Activated CD4-positive, alpha-beta T cell treated with anti-CD3 and anti-CD28 coated beads, Interleukin-2, amount 50 U/mL, for 1 hour (primary cell): ENCODE data around the gene IGHMBP2.
"Not testable (repeated sequence)": the region's sequence is repeated elsewhere in the genome, so short reads cannot be mapped to it uniquely, and the experiment has no call there.

ENCODE experiments used
- DNase-seq: peaks from one replicate; pipeline ENCODE4 v3.0.0-alpha.2; 2020

IGHMBP2 gene

DNA sequence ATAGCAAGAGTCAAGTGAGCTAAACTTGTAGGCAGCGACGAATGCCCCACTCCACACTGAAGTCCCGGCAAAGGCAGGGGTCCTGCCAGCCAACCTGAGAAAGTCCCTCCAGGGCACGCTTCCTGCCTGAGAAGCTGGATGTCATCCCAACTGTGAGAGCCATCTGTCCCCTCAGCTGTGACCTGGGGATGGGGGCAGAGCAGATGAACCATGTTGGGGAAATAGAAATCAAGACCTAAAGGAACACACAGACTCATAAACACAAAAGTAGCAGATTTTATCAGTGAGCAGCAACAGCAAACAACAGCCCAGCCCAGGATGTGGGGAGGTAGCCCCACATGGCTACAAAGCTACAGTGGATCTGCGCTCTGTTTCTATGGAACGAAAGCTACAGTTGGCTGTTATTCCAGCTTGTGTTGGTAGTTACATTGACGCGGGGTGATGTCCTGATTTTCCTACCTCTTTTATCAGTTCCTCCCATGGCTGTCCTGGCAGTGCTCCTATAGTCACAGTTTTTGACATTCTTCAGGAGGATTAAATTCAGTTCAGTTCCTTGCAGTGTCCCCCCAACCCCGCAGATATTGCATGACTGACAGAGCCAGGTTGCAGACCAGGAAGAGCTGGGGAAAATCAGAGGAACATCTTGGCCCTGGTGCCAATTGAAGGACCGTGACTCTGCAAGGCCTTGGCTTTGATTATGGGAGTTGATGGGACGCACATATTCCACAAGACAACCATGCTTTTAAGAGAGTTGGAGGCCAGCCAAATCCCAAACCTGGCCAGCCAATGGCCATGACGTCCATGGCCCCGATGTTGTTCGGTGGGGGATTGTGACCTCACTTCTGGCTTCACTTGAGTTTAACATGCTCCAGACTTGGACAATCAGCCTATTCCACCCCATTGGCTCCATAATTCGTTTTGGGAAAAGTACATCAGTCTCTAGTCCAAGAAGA lies 62.5 kb downstream of the IGHMBP2 start:
- DNase-seq = no peak

- DNase-seq = no peak
Measured at GRCh38 chr11:68966894-68967780, 63.4 kb downstream of the IGHMBP2 start.

GRCh38 chr11:68968306-68969250 lies 64.9 kb downstream of the IGHMBP2 start:
- DNase-seq = no peak

DNA sequence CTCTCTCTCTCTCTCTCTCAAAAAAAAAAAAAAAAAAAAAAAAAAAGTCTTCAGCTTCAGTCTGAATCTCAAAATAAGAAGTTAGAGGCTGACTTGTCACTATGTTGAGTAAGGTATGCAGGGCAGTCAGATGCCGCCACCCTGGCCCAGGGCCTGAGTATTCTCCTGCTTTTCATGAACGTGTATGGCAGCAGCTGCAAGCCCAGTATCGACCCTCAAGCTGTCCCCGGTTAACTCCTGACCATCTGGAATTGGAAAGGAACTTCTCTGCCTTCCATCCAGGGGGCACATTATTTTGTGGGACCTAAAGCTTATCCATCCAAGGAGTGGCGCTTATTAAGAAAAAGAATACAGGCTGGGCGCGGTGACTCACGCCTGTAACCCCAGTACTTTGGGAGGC lies 65.7 kb downstream of the IGHMBP2 start:
- no peak for DNase-seq

DNA sequence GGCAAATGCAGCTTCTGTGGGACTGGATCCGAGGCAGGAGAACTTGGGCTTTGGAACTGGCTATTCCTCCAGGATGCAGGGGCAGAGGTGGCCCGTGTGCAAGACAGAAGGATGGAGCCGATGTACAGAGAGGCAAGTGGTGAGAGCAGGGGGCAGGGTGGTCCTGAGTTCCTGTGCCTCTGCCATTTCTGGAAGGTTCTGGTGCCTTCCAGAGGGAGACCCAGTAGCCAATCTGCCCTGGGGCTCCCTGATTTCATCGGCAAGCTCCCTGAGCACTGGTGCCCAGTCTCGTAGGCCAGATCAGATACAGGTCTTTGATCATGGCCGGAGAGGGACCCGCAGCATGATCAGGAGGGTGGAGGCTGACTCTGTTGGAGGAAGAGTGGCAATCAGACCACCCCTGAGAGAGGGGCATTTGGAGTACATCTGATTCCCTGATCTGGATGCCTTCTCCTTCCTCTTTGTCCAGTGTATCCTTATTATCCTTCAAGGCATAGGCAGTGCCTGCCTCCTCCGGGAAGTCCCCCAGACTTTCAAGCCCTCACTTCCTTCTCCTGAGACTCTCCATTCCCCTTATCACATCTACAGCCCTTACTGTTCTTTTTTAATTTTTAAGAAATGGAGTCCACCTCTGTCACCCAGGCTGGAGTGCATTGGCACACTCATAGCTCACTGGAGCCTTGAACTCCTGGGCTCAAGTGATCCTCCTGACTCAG lies 67.4 kb downstream of the IGHMBP2 start:
- DNase-seq = no peak

DNA sequence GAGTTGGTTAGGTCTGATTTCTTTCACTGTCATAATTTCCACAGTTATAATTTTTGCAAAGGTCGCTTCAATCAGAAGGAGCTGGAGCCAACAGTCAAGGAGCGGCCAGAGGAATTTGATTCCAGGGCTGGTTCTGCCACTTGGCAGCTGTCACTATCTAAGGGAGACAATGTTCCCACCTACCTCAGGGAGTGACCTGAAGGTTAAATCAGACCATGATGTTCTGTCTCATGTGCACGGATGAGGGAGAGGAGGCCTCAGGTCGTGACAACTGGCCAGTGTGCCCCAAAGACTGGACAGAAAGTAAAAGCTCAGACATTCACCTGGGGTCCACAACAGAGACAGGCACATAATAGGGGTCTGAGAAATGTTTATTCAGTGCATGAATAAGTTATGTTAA lies 69.5 kb downstream of the IGHMBP2 start:
- no peak for DNase-seq

DNA sequence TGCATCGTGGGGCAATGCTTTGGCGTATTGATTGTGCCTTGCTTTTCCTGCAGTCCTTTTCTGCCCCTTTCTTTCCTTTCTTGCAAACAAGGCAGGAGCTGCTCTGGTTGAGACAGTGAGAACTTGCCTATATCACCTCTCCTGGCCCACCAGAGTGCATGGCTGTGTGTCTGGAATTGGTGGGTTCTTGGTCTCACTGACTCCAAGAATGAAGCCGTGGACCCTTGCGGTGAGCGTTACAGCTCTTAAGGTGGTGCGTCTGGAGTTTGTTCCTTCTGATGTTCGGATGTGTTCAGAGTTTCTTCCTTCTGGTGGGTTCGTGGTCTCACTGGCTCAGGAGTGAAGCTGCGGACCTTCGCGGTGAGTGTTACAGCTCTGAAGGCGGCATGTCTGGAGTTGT lies 70.0 kb downstream of the IGHMBP2 start:
- not testable (repeated sequence) for DNase-seq

GRCh38 chr11:68974421-68975194 lies 70.9 kb downstream of the IGHMBP2 start:
- no peak for DNase-seq

DNA sequence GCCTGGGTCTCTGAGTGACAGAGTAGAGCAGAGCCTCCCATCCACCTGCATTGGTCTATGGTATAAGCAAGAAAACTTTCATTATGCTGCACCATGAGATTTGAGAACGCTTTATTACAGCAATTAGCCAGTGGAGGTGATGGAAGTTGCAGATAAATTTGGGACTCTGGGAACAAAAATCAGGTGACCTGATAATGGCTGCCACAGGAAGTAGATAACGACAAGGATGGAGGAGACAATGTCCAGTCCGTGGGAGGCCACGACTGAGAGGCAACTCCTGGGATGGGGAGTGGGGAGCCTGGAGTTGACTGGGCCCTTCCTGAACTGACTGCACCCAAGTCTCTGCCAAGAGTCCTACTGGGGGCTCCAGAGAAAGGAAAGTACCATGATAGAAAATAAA lies 72.4 kb downstream of the IGHMBP2 start:
- DNase-seq = no peak

GRCh38 chr11:68976563-68976962 lies 72.9 kb downstream of the IGHMBP2 start:
- DNase-seq = no peak

DNA sequence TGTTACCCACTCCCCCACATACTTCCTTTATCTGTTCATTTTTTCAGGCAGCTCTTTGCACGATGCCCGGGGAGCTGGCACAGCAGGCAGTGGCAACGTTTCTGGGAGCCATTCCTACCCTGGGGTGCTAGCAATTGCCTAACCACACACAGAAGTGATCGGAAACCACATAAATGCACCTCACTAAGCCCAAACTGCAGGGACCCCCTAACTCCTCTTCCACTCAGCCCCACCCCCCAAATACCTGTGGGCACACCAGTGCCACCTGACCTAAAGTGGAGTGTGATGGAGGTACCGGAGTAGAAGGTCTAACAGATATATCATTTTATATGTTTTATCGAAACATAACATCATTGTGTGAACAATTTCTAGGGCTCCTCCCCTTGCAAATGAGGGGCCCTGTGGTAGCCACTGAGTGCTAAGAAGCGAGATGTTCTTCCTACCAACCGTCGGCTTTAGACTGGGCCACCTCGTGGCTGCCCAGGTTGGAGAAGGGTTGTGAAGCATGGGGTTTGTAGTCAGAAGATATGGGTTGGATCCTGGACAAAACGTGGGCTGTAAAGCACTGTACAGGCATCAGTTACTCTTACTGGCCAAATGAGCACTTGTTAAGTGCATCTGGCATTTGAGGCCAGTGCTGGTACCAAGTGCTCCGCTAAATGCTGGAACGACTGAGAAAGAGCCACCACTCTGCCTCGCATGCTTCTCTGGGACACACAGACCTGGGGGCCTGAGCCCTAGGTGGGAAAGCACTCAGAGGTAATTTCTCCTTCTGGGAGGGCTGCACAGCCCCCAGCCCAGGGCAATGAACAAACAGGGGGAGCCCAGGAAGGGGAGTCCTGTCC lies 74.3 kb downstream of the IGHMBP2 start:
- no peak for DNase-seq

GRCh38 chr11:68978626-68978930 lies 74.9 kb downstream of the IGHMBP2 start:
- no peak for DNase-seq

DNA sequence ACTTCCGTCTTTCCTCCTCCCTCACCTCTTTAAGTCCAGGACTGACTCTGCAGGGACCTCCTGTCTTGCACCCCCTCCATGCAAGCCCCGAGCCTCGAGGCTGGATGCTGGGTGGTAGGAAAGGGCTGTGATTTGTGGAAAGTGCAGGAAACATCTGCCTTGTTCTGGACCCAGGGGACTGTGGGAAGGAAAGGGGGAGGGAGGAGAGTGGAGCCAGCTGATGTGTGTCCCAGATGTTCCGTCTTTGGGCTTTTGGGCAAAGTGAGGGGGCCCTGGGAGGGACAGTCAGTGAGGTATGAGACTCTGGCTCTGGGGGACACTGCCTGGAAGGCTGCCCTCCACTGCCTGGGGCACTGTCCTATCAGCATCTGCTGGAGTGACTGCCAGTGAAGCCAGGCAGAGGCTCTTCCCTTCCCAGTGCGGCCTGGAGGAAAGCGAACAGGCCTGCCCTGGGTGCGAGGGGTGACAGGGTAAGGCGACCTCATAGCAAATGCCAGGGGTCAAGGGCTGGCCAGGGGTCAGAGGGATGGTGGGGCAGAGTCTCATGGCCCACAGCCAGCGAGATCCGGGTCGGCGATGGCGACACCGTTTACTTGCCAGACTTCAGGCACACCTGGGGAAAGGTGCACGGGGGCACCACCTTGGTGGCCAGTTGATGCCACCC lies 75.4 kb downstream of the IGHMBP2 start:
- no peak for DNase-seq

DNA sequence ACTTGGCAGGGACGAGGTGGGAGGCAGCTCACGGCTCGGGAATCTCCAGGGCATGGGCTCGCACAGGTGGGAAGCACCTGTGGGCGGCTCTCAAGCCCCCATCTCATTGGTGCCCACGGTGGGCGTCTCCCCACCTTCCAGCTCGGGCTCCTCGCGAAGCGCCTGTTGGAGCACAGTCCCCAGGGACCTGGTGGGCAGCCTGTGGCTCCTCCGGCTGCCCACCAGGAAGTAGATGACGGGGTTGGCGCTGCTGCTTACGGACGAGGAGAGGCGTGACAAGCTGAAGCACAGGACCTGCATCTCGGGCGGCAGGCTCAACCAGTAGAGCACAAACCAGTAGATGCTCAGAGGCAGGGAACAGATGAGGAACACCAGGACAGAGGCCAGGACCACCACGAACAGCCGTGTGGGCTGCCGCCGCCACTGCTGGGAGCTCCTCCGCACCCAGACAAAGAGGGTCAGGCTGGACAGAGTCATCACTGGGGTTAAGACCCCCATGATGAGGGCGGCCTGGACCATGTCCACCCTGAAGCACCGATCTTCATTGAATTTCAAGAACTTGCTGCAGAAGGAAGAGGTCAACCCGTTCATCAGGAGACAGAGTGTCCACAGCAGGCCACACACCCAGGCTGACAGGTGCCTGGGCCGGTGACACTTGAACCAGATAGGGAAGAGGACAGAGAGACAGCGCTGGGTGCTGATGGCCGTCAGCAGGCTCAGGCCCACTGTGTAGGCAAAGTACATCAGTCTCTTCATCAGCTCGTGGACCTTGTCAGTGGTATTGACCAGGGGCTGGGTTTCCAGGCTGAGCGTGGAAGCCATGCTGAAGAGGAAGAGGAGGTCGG lies 76.5 kb downstream of the IGHMBP2 start:
- no peak for DNase-seq

DNA sequence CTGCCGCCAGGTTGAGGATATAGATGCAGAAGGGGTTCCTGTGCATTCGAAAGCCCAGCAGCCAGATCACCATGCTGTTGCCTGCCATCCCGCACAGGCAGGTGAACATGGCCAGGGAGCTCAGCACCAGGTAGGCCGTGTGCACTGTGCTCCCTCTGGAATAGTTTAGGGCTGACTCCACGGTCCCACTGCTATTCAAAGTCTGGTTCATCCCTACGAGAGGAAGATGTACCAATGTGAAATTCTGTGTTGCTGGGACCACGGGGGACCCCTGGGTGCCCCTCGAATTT lies 77.0 kb downstream of the IGHMBP2 start, which contains the start of gene MRGPRD:
TSS of gene MRGPRD (minus strand) at position 211 of the 290 bp plus-strand sequence. CDS start at position 211, 0 bp downstream.
- no peak for DNase-seq

- no peak for DNase-seq
Measured at GRCh38 chr11:68982134-68982533, 78.4 kb downstream of the IGHMBP2 start.

DNA sequence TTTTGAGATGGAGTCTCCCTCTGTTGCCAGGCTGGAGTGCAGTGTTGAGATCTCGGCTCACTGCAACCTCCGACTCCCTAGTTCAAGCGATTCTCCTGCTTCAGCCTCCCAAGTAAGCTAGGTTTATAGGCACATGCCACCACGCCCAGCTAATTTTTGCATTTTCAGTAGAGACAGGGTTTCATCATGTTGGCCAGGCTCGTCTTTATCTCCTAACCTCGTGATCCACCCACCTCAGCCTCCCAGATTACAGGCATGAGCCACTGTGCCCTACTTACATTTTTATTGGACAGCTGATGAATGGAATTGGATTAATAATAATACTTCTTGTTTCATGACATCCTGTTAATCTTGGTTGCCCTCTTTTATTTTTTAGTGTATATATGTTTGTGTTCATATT lies 80.1 kb downstream of the IGHMBP2 start:
- no peak for DNase-seq

GRCh38 chr11:68987211-68987610 lies 83.5 kb downstream of the IGHMBP2 start:
- DNase-seq = no peak

GRCh38 chr11:68988491-68988890 lies 84.8 kb downstream of the IGHMBP2 start:
- no peak for DNase-seq
